GM12873 (cell line): ENCODE results near the gene LTBP1.

Experiments
- CTCF ChIP-seq: IDR thresholded peaks from 2 replicates; pipeline ENCODE4 v1.5.1; 2012; ENCODE audit warnings: low read depth, mild to moderate bottlenecking, moderate library complexity, low read length, control low read depth; ENCODE audit not compliant: insufficient read depth; ENCODE audit errors: missing control alignments

Gene LTBP1

GRCh38 chr2:33104726-33105125 lies 158.0 kb downstream of the LTBP1 start:
- TF ChIP-seq CTCF, result no peak

- TF ChIP-seq CTCF, result no peak
Measured at GRCh38 chr2:33106115-33106514, 159.4 kb downstream of the LTBP1 start.

- no peak for TF ChIP-seq CTCF
Measured at GRCh38 chr2:33107690-33108482, 161.1 kb downstream of the LTBP1 start.

- TF ChIP-seq CTCF, result no peak
Measured at GRCh38 chr2:33108483-33109443, 162.0 kb downstream of the LTBP1 start.

- no peak for TF ChIP-seq CTCF
Measured at GRCh38 chr2:33110461-33110860, 163.7 kb downstream of the LTBP1 start.

DNA sequence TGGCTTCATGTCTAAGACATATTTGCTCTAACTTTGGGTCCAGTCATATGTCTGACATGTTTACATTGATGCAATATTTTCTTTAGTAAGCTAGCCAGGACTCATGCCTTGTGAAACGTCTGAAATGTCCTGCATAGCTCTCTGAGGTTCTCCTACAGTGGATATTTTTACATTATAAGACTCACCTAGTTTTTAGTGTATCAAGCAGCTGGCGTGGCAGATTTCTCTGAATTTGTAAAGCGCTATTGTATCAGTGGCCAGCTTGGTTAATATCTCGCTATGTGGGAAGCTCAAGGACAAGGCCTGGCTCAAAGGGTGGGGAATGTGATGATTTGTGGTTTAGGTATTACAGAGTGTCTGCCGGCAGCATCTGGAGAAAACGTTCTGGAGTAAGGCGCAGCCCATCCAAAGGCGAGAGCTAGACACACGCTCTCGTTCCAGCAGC lies 164.3 kb downstream of the LTBP1 start:
- TF ChIP-seq CTCF, result no peak

DNA sequence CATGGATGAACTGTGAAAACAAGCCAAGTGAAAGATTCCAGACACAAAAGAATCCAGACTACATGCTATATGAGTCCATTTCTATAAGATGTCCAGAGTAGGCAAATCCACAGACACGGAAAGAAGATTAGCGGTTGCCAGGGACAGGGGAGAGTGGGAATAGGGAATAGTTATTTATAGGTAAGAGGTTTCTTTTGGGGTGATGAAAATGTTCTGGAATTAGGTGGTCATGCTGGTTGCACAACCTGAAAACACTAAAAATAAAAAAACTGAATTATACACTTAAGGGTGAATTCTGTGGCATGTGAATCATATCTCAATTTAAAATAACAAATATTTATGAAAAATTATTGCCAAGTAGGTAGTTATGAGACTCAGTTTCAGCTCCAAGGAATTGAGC lies 168.4 kb downstream of the LTBP1 start:
- no peak for TF ChIP-seq CTCF
